Ascending aorta (tissue), 2 donors: Measurements from ENCODE around the gene LDHB. TPM values are rescaled to one million over a fixed set of nuclear protein-coding genes. Genes with fewer than 3 reads are reported as not detected.

Experiments used
- DNase-seq, 2 donors: peaks; one replicate each; pipeline ENCODE4 v3.0.0-alpha.2; 2019; ENCODE audit warnings: low spot score in 2 of 2
- H3K27ac ChIP-seq, 2 donors: fragments of 200-600 bp; sonication (generic); one replicate each; pipeline ENCODE4 v1.5.1; 2016 to 2017; ENCODE audit warnings: mild to moderate bottlenecking in 1 of 2
- H3K27me3 ChIP-seq: fragments of 200-600 bp; sonication (generic); one replicate; pipeline ENCODE4 v1.5.1; 2017
- H3K36me3 ChIP-seq, 2 donors: fragments of 200-600 bp; sonication (generic); one replicate each; pipeline ENCODE4 v1.5.1; 2016
- H3K4me1 ChIP-seq, 2 donors: fragments of 200-600 bp; sonication (generic); one replicate each; pipeline ENCODE4 v1.5.1; 2016 to 2017; ENCODE audit warnings: mild to moderate bottlenecking in 1 of 2
- H3K4me3 ChIP-seq, 2 donors: fragments of 200-600 bp; sonication (generic); one replicate each; pipeline ENCODE4 v1.5.1; 2016 to 2017; ENCODE audit warnings: mild to moderate bottlenecking in 1 of 2
- H3K9me3 ChIP-seq, 2 donors: fragments of 200-600 bp; sonication (generic); one replicate each; pipeline ENCODE4 v1.5.1; 2016
- CTCF ChIP-seq, 3 experiments: fragments of 200-600 bp in 2 of 3; fragments of 450-650 bp in 1 of 3; sonication (generic) in 2 of 3; IDR thresholded peaks; one replicate each; pipeline ENCODE4 v1.5.1; 2016 to 2019; ENCODE audit warnings: antibody characterized with exemption in 3 of 3, mild to moderate bottlenecking in 1 of 3, moderate library complexity in 1 of 3
- intact Hi-C: fragments of 100-400 bp; cut with DNase I; formaldehyde crosslinking; loops from one replicate; pipeline ENCODE4 v1.15.1; 2023
- total RNA-seq: library from RNA; depleted of rRNA; stranded (reverse); fragments of >200 nt; gene quantifications from one replicate; pipeline ENCODE4 v1.1.0, GENCODE V29; 2016

LDHB gene
- total RNA-seq, 1 donor from 2014 or later = 125 TPM

- H3K27ac ChIP-seq = peak overlapping the region; percentile 90 to 94
- peak overlapping the region; percentile 87 to 95 for H3K4me3 ChIP-seq
- peaks cover 9 to 23% of the 10 kb centered on the region in 2 donors for H3K36me3 ChIP-seq
- H3K9me3 ChIP-seq = no peaks in the 10 kb centered on the region
- intact Hi-C loops = loop anchor here (1.0 kb wide), 1 partner anchor 156 kb away; the partner anchor contains the start of genes GOLT1B and RECQL
- TF ChIP-seq CTCF (IDR thresholded peaks at IDR 0.05) = no peak
- no peak for DNase-seq
- no peaks in the 10 kb centered on the region for H3K27me3 ChIP-seq
- H3K4me1 ChIP-seq = peaks cover 0 to 2% of the 10 kb centered on the region in 2 donors
Observed at GRCh38 chr12:21656905-21657325, 727 bp downstream of the LDHB start.

GRCh38 chr12:21655591-21655990 is 2.1 kb downstream of the LDHB start:
- Histone ChIP-seq H3K27ac (no peak overlapping the region), H3K4me1 (peaks cover 0 to 2% of the 10 kb centered on the region in 2 donors), H3K27me3 (no peaks in the 10 kb centered on the region), H3K36me3 (peaks cover 13 to 33% of the 10 kb centered on the region in 2 donors), H3K9me3 (no peaks in the 10 kb centered on the region), H3K4me3 (peak overlapping the region in 1 of 2 donors; percentile 87)
- no peak for DNase-seq
- no peak for TF ChIP-seq CTCF (IDR thresholded peaks at IDR 0.05)
- intact Hi-C loops = no loop called here

DNA sequence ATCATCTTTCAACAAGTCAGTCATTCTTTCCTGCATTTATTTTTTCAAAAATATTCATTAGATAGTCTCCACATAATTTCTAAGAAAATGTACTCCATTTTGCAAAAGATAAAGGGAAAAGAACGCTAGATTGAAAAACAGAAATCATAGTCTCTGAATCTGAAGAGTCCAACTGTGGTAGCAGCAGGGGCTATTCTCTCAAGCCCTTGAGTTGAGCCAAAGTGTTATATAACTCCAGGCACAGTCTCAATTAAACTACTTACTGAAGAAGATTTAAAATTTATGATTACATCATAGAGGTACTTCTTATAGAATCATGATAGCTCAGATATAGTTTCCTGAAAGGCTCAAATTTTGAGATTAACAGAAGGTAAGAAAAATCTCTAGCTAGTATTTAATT is 5.8 kb downstream of the LDHB start:
- no peak for DNase-seq
- no peak overlapping the region for H3K27ac ChIP-seq
- H3K4me3 ChIP-seq = no peak overlapping the region
- H3K27me3 ChIP-seq = no peaks in the 10 kb centered on the region
- peaks cover 0 to 2% of the 10 kb centered on the region in 2 donors for H3K4me1 ChIP-seq
- H3K9me3 ChIP-seq = no peaks in the 10 kb centered on the region
- H3K36me3 ChIP-seq = peaks cover 20 to 56% of the 10 kb centered on the region in 2 donors
- TF ChIP-seq CTCF (IDR thresholded peaks at IDR 0.05) = no peak
- intact Hi-C loops = no loop called here

GRCh38 chr12:21650997-21651396 is 6.6 kb downstream of the LDHB start:
- Histone ChIP-seq H3K9me3 (no peaks in the 10 kb centered on the region), H3K27me3 (no peaks in the 10 kb centered on the region), H3K4me3 (no peak overlapping the region), H3K27ac (no peak overlapping the region), H3K4me1 (peaks cover 0 to 2% of the 10 kb centered on the region in 2 donors), H3K36me3 (peaks cover 24 to 65% of the 10 kb centered on the region in 2 donors)
- intact Hi-C loops = no loop called here
- no peak for DNase-seq
- TF ChIP-seq CTCF (IDR thresholded peaks at IDR 0.05) = no peak

DNA sequence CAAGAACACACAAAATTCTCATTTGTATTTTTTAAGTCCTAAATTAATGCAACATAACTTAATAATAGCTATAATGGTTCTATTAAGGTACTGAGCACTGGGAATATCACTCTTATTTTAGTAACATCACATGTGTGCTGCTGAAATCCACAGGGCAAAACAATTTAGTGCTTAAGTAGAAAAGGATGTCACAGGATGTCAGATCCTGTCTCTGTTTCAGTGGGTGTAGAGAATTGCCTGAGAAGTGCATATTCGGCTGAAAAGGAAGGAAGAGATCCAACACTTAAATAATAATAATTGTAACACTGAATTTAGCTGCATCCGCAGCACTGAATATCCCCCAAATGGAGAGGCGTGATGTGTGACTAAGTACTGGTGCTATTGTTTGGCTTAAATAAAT is 8.6 kb downstream of the LDHB start:
- intact Hi-C loops = no loop called here
- Histone ChIP-seq H3K9me3 (no peaks in the 10 kb centered on the region), H3K4me3 (no peak overlapping the region), H3K36me3 (peaks cover 26 to 76% of the 10 kb centered on the region in 2 donors), H3K4me1 (no peaks in the 10 kb centered on the region), H3K27ac (no peak overlapping the region), H3K27me3 (no peaks in the 10 kb centered on the region)
- DNase-seq = no peak
- no peak for TF ChIP-seq CTCF (IDR thresholded peaks at IDR 0.05)

DNA sequence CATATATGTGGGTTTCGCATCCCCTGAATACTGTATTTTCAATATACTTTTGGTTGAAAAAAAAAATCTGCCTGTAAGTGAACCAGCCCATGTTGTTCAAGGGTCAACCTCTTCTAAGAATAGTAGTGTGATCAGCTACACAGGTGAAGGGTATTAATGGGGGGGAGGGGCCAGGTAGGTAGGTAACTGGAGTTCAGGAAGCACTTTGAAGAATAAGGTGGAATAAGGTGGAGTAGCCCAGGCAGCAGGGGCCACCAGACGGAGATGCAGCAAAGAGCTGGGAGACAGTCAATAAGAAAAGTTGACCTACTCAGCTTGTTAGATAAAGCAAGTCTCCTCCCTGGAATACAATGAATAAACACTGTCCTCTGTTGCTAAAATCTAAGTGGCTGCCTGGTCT is 9.3 kb downstream of the LDHB start:
- Histone ChIP-seq H3K27ac (no peak overlapping the region), H3K36me3 (peaks cover 29 to 75% of the 10 kb centered on the region in 2 donors), H3K27me3 (no peaks in the 10 kb centered on the region), H3K4me3 (no peak overlapping the region), H3K4me1 (no peaks in the 10 kb centered on the region), H3K9me3 (no peaks in the 10 kb centered on the region)
- no peak for TF ChIP-seq CTCF (IDR thresholded peaks at IDR 0.05)
- intact Hi-C loops = no loop called here
- DNase-seq = no peak
